ENCODE measurements around the gene TTLL9. TPM values are rescaled to one million over a fixed set of nuclear protein-coding genes. Genes with fewer than 3 reads are reported as not detected.

The TTLL9 gene
- polyA plus RNA-seq, 3 donors, result 0.21 TPM; not detected in 2

- intact Hi-C loops (cut with micrococcal nuclease), result loop anchor here (5.0 kb wide), 3 partner anchors 74 to 129 kb away; no protein-coding TSS in a partner anchor
- peaks cover 16% of the 10 kb centered on the region for H3K4me1 Mint-ChIP-seq
- H3K27me3 Mint-ChIP-seq (ENCODE audit: low read depth in 3 of 3), result peaks cover 3 to 11% (median 9%) of the 10 kb centered on the region in 3 donors
- peaks cover 7% of the 10 kb centered on the region in 2 donors for H3K9me3 ChIP-seq (replicated peaks in 1 of 2; ENCODE audit: control insufficient read depth in 1 of 2, insufficient read depth in 1 of 2, low read length in 2 of 2)
- peak overlapping the region; percentile 83 for H3K9ac ChIP-seq (ENCODE audit: insufficient read depth, low read length, poor library complexity, severe bottlenecking)
- peaks cover 32 to 39% of the 10 kb centered on the region in 2 donors for H3K36me3 Mint-ChIP-seq
- H3K4me3 ChIP-seq (replicated peaks in 1 of 3; ENCODE audit: low read depth in 2 of 3, low read length in 3 of 3), result peak overlapping the region; percentile 86 to 93 (median 86)
- H3K27ac Mint-ChIP-seq, result peak overlapping the region in 6 of 7 donors; percentile 55 to 95 (median 80)
- TF ChIP-seq CTCF (IDR thresholded peaks at IDR 0.05), result no peak
- peak overlapping the region; percentile 95 for H2AFZ ChIP-seq (ENCODE audit: insufficient read depth, low read depth, low read length, poor library complexity, severe bottlenecking)
- DNase-seq, result no peak
- H3K27ac ChIP-seq (ENCODE audit: low read depth in 1 of 2, low read length in 2 of 2), result peak overlapping the region in 1 of 2 donors; percentile 74
- peaks cover 0 to 5% (median 3%) of the 10 kb centered on the region in 7 donors for H3K9me3 Mint-ChIP-seq
- H3K4me3 Mint-ChIP-seq, result peak overlapping the region; percentile 96 to 99
- H3K4me1 ChIP-seq (ENCODE audit: control insufficient read depth in 1 of 2, insufficient read depth in 2 of 2, low read length in 2 of 2), result peaks cover 12 to 13% of the 10 kb centered on the region in 2 donors
- peaks cover 0 to 4% of the 10 kb centered on the region in 2 donors for H3K27me3 ChIP-seq (ENCODE audit: control insufficient read depth in 2 of 2, insufficient read depth in 2 of 2, low read length in 2 of 2)
- H3K79me2 ChIP-seq (ENCODE audit: insufficient read depth, low read length), result peaks cover 21% of the 10 kb centered on the region
- H3K36me3 ChIP-seq (replicated peaks in 1 of 2; ENCODE audit: control insufficient read depth in 1 of 2, insufficient read depth in 2 of 2, low read length in 2 of 2), result peaks cover 37 to 42% of the 10 kb centered on the region in 2 donors
- peaks cover 26% of the 10 kb centered on the region for H4K20me1 ChIP-seq (ENCODE audit: insufficient read depth, low read length)
- WGBS (ENCODE audit: insufficient coverage), result 9% methylated on average over 5 of the region's 6 CpGs
- H3K4me2 ChIP-seq (replicated peaks; ENCODE audit: extremely low read depth, low read length, poor library complexity, severe bottlenecking), result peak overlapping the region; percentile 82
Measured at GRCh38 chr20:31951203-31951529, 80.7 kb downstream of the TTLL9 start.

- 0% methylated on average over 61 of the region's 63 CpGs for WGBS (ENCODE audit: insufficient coverage)
- H3K4me3 Mint-ChIP-seq, result peak within 1 kb of the TSS; percentile 96 to 99
- TF ChIP-seq CTCF (IDR thresholded peaks at IDR 0.05), result peak; percentile 85
- DNase-seq, result peak; percentile 93 to 96 (median 94)
- peaks cover 0 to 5% (median 3%) of the 10 kb centered on the region in 7 donors for H3K9me3 Mint-ChIP-seq
- H3K4me2 ChIP-seq (replicated peaks; ENCODE audit: extremely low read depth, low read length, poor library complexity, severe bottlenecking), result peak within 1 kb of the TSS; percentile 82
- peaks cover 26 to 32% of the 10 kb centered on the region in 2 donors for H3K36me3 Mint-ChIP-seq
- peaks cover 0 to 6% of the 10 kb centered on the region in 2 donors for H3K27me3 ChIP-seq (ENCODE audit: control insufficient read depth in 2 of 2, insufficient read depth in 2 of 2, low read length in 2 of 2)
- intact Hi-C loops (cut with micrococcal nuclease), result loop anchor here (5.0 kb wide), 3 partner anchors 74 to 129 kb away; no protein-coding TSS in a partner anchor
- H3K4me1 Mint-ChIP-seq, result peaks cover 16% of the 10 kb centered on the region
- H3K36me3 ChIP-seq (replicated peaks in 1 of 2; ENCODE audit: control insufficient read depth in 1 of 2, insufficient read depth in 2 of 2, low read length in 2 of 2), result peaks cover 31 to 36% of the 10 kb centered on the region in 2 donors
- peaks cover 8 to 15% (median 14%) of the 10 kb centered on the region in 3 donors for H3K27me3 Mint-ChIP-seq (ENCODE audit: low read depth in 3 of 3)
- H2AFZ ChIP-seq (ENCODE audit: insufficient read depth, low read depth, low read length, poor library complexity, severe bottlenecking), result peak within 1 kb of the TSS; percentile 95
- peak within 1 kb of the TSS; percentile 83 for H3K9ac ChIP-seq (ENCODE audit: insufficient read depth, low read length, poor library complexity, severe bottlenecking)
- H4K20me1 ChIP-seq (ENCODE audit: insufficient read depth, low read length), result peaks cover 26% of the 10 kb centered on the region
- peak within 1 kb of the TSS; percentile 82 to 95 (median 92) for H3K27ac Mint-ChIP-seq
- H3K79me2 ChIP-seq (ENCODE audit: insufficient read depth, low read length), result peaks cover 21% of the 10 kb centered on the region
- H3K4me1 ChIP-seq (ENCODE audit: control insufficient read depth in 1 of 2, insufficient read depth in 2 of 2, low read length in 2 of 2), result peaks cover 12 to 13% of the 10 kb centered on the region in 2 donors
- peak within 1 kb of the TSS in 1 of 2 donors; percentile 74 for H3K27ac ChIP-seq (ENCODE audit: low read depth in 1 of 2, low read length in 2 of 2)
- peak within 1 kb of the TSS; percentile 86 to 93 (median 86) for H3K4me3 ChIP-seq (replicated peaks in 1 of 3; ENCODE audit: low read depth in 2 of 3, low read length in 3 of 3)
- peaks cover 7% of the 10 kb centered on the region in 2 donors for H3K9me3 ChIP-seq (replicated peaks in 1 of 2; ENCODE audit: control insufficient read depth in 1 of 2, insufficient read depth in 1 of 2, low read length in 2 of 2)
Measured at GRCh38 chr20:31951530-31952453, 81.4 kb downstream of the TTLL9 start, which contains the start of gene PDRG1. Gene PDRG1 (minus strand): TSS chr20:31952046. CDS start chr20:31951961, 85 bp downstream.

Data from CD14-positive monocyte (primary cell).